GM19351 (cell line): Measurements from ENCODE around the gene WDFY2.
"Not testable (repeated sequence)": the region's sequence is repeated elsewhere in the genome, so short reads cannot be mapped to it uniquely, and the experiment has no call there.

ENCODE experiments used
- ATAC-seq: cut with Tn5 transposase; IDR thresholded peaks from one replicate; pipeline ENCODE4 v1.9.1; 2021; ENCODE audit warnings: mild to moderate bottlenecking, moderate library complexity; ENCODE audit not compliant: unreplicated experiment

The WDFY2 gene

DNA sequence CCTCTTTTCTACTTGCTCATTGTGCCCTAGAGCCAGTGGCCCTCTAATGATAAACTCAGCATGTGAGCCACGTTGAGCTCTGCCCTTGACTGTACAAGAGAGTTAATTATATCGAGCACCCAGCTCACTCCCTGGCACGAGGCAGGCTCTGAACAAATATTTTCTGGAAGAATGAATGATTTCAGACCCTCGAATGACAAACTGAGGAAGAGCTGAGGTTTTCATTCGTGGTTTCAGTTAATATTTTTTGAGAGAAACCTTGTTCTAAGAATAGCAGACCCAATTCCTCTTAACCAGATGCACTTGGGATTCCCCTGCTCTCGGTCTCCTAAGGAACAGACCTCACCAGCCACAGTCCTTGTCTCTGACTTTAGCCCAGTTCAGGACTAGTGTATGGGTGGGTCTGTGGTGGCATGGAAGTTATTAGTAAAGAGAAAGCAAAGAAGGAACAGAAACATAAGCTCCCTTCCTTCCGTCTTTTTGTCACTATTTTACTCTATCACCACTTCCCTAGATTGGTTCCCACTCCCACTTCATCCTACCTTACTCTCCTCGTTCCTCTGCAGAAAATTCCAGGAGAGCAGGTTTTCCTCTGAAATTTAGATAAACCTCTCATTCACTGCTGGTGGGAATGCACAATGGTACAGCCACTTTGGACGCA is 22.1 kb upstream of the WDFY2 start:
- peak; percentile 72 for ATAC-seq

GRCh38 chr13:51564252-51564651 is 20.0 kb upstream of the WDFY2 start:
- ATAC-seq = no peak

DNA sequence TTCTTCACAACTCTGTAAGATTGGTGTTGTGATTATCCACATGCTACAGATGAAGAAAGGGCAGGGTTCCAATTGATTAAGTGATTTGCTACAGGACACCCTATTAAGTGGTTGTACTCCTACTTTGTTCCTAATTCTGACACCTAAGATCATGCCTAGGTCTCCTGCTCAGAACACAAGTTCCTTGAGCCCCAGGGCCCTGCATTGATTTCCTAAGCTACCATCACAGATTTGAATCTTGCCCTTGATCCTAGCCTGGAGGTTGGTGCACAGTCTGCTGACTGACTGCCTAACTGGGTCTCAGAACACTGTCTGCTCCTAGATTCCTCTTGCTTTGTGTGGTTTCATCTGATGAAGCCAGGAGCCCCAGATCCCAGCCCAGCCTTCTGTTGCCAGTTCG is 19.6 kb upstream of the WDFY2 start:
- ATAC-seq = no peak

GRCh38 chr13:51569001-51569400 is 15.3 kb upstream of the WDFY2 start:
- ATAC-seq = not testable (repeated sequence)

- no peak for ATAC-seq
Observed at GRCh38 chr13:51576754-51577153, 7.5 kb upstream of the WDFY2 start.

DNA sequence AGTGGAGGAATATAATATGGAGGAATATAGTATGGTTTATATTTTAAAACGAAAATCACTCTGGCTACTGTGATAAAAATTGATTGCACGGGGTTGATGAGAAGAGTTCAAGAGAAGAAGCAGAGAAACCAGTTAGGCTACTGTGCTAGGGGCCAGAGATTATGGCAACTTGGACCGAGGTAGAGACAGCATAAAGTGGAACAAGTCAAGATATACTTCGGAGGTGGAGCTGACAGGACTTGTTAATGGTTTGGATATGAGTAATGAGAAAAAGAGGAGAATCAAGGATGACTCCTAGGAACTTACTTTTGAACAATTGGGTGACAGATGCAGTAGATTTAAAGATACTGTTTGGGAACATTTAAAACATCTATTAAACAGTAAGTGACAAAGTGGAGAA is 6.6 kb upstream of the WDFY2 start:
- ATAC-seq = no peak

DNA sequence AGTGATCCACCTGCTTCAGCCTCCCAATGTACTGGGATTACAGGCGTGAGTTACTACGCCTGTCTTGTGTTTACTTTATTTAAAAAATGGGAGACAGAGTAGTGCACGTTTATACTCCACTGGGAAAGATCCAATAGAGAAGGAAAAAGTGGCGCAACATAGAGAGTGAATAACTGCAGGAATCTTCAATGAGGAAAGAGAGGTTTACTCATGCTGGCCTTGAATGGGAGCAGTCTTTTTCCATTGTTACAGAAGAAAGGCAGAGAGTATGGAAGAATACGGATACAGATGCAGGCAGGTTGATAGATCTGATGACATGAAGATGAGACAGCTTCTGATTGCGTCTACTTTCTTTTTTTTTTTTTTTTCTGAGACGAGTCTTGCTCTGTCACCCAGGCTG is 4.6 kb upstream of the WDFY2 start:
- ATAC-seq = no peak

GRCh38 chr13:51581148-51581820 is 3.0 kb upstream of the WDFY2 start:
- no peak for ATAC-seq

GRCh38 chr13:51583469-51583874 is 790 bp upstream of the WDFY2 start:
- ATAC-seq = no peak

DNA sequence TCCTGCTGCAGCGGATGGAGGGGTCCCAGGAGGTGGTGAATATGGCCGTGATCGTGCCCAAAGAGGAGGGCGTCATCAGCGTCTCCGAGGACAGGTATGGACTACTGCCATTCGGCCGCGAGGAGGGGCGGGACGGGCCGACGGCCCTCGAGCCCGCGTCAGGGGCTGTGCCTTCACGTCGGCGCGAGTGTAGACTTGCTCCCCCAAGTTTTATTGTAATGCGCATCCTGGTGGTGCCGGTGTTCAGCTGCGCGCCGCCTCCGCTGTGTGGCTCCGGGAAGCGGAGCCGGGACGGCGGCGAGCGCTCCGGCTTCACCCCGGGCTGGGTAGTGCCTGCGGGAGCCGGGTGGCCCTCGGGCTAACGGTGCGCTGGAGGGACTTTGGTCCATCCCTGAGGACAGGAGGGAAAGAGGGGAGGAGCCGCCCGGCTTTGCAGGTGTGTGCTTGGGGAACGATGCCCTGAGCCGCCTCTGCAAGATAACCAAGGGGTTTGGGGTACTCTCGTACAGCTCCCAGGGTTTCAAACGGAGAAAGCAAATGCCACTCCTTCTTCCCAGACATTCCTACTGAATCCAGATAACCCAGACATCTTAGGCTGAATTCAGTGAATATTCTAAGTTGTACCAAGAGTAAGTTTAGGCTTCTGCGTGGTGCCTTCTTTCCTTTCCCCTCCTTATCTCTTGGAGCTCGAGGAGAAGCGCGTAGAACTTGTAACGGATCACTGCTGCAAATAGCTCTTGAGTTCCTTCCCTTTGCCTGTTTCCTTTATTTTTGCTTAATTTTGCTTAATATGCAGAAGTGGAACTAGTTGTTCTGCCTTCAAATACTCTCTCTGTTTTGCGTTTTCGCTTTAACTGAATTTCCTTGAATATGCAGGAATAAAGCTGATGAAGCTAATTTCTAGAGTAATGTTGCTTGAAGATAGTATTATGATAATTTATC is 740 bp downstream of the WDFY2 start:
- peak; percentile 41 for ATAC-seq

DNA sequence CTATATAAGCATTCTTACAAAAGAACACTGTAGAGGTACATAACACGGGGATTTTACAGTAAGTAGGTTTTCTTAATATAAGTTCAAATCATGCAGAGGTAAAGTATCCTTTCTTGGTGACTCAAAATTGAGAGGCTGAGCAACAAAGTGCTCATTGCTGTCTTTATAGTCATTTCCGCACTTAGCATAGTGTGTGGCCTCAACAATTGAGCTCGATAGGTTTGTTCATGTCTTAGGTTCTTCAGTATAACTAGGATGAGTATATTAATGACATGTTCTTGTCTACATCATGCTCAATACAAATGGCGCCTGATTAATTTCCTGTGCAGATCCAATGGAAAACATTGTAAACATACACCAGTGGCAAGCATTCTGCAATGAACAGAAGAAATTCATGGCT is 1.4 kb downstream of the WDFY2 start:
- ATAC-seq = no peak

GRCh38 chr13:51587372-51587771 is 3.1 kb downstream of the WDFY2 start:
- no peak for ATAC-seq

DNA sequence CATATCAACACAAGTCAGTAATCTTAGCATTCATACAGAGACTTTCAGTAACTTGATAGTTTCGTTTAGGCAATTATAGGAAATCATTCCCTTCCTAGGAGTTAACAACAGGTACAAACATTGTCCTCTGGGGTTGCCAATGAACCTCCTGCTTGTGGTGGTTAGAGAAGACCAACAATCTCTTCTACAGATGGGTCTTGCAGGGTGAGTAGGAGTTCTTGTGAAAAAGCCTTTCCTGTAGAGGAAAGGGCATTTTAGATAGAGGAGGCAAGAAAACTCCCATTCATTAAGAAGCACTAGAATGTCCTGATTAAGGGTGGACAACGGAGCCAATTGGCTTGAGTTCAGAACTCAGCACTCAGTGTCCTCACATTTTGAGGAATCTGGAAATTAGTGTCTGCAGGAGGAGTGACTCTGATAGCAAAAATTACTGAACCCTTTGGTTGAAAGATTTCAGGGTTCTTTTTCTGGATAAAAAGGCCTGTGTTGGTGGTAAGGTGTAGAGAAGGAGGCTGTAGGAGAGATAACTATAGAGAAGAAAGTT is 4.2 kb downstream of the WDFY2 start:
- ATAC-seq = no peak

- no peak for ATAC-seq
Observed at GRCh38 chr13:51589793-51590192, 5.5 kb downstream of the WDFY2 start.

- no peak for ATAC-seq
Observed at GRCh38 chr13:51590231-51590970, 6.1 kb downstream of the WDFY2 start.

DNA sequence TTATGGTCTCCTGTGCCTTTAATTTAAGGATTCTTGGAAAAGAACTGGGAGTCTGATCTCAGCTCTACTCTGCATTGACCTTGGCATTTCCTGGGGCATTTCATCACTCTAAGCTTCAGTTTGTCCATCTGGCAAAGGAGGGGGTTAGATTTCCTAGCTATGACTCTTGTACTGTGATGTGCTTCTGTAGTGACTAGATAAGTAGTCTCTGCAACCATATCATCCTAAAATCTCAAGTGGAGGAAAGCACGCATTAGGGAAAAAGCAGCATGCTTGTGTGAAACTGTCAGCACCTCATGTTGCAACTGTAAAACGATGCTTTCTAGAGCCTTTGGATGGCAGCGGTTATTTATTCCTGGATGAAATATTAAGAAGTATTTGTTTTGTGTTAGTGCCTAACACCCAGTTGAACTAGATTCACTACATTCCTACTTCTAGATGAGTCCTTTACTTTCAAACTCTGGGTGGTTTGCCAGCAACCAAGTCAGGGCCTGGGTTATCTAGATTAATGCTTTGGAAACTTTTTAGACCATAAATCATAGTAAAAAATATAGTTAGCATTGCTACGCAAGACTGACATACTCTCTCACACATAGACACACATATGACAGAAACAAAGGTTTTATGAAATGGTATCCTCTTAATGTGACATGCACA is 6.8 kb downstream of the WDFY2 start:
- no peak for ATAC-seq

- not testable (repeated sequence) for ATAC-seq
Observed at GRCh38 chr13:51591938-51592337, 7.7 kb downstream of the WDFY2 start.

- ATAC-seq = no peak
Observed at GRCh38 chr13:51594432-51594831, 10.2 kb downstream of the WDFY2 start.

- no peak for ATAC-seq
Observed at GRCh38 chr13:51595416-51595815, 11.2 kb downstream of the WDFY2 start.

- ATAC-seq = no peak
Observed at GRCh38 chr13:51596541-51596940, 12.3 kb downstream of the WDFY2 start.
